H1 (cell line): Measurements from ENCODE around the gene TM7SF3. TPM values are rescaled to one million over a fixed set of nuclear protein-coding genes. Genes with fewer than 3 reads are reported as not detected.

Source experiments
- CTCF ChIA-PET: fragments of 300-600 bp; sonication (Branson Sonifier 250); formaldehyde crosslinking; loops from one replicate; lab custom pipeline; 2021; ENCODE audit not compliant: partially characterized antibody; lab: Charles Lee
- POLR2A ChIA-PET: fragments of 300-600 bp; sonication (Branson Sonifier 250); formaldehyde crosslinking; loops from one replicate; lab custom pipeline; 2021; ENCODE audit warnings: inconsistent platforms; ENCODE audit not compliant: partially characterized antibody; lab: Charles Lee
- DNase-seq, 2 experiments: peaks; one replicate each; pipeline versions ENCODE4 v3.0.0 to v3.0.0-alpha.2; 2010 to 2022; ENCODE audit warnings: low spot score in 2 of 2, low read depth in 1 of 2, mixed read lengths in 1 of 2
- FAIRE-seq: peaks from 2 replicates; lab custom pipeline; 2011; peaks lifted over from hg19 to GRCh38; lab: Jason Lieb, UNC
- H2AFZ ChIP-seq: 2 replicates; pipeline ENCODE4 v1.8.1; 2012; ENCODE audit warnings: low read length, inconsistent platforms
- H2AK5ac ChIP-seq: 2 replicates; pipeline ENCODE4 v1.6.1; 2013; ENCODE audit warnings: low read depth, low read length
- H2BK120ac ChIP-seq: replicated peaks from 2 replicates; pipeline ENCODE3; 2013; ENCODE audit warnings: low read depth, low read length, inconsistent platforms
- H2BK12ac ChIP-seq: 2 replicates; pipeline ENCODE4 v1.6.1; 2013; ENCODE audit warnings: low read depth, low read length
- H2BK15ac ChIP-seq: 2 replicates; pipeline ENCODE4 v1.6.1; 2013; ENCODE audit warnings: low read length
- H2BK20ac ChIP-seq: 2 replicates; pipeline ENCODE4 v1.6.1; 2013; ENCODE audit warnings: low read length
- H2BK5ac ChIP-seq: 2 replicates; pipeline ENCODE4 v1.6.1; 2013; ENCODE audit warnings: low read depth, low read length
- H3K14ac ChIP-seq: 2 replicates; pipeline ENCODE4 v1.6.1; 2013; ENCODE audit warnings: inconsistent platforms; ENCODE audit not compliant: insufficient read length
- H3K18ac ChIP-seq: 2 replicates; pipeline ENCODE4 v1.6.1; 2013; ENCODE audit warnings: low read length; ENCODE audit errors: extremely low read depth
- H3K23ac ChIP-seq: 2 replicates; pipeline ENCODE4 v1.6.1; 2013; ENCODE audit warnings: inconsistent platforms; ENCODE audit not compliant: insufficient read length
- H3K23me2 ChIP-seq: 2 replicates; pipeline ENCODE4 v1.6.1; 2013; ENCODE audit warnings: low read depth, low read length
- H3K27ac ChIP-seq: 2 replicates; pipeline ENCODE4 v1.6.1; 2011; ENCODE audit warnings: low read depth, low read length, inconsistent platforms
- H3K27me3 ChIP-seq, 4 experiments: replicated peaks in 1 of 4; 1 replicate in 1 of 4; 2 replicates in 3 of 4; pipeline versions ENCODE4 v1.6.1 to v1.8.1; 2011 to 2013; ENCODE audit warnings: low read length in 3 of 4, mild to moderate bottlenecking in 3 of 4, inconsistent platforms in 2 of 4, mixed read lengths in 2 of 4, moderate library complexity in 1 of 4; ENCODE audit not compliant: control insufficient read depth in 3 of 4, insufficient read depth in 3 of 4; ENCODE audit errors: extremely low read depth in 1 of 4
- H3K36me3 ChIP-seq, 4 experiments: 2 replicates each; pipeline versions ENCODE4 v1.6.1 to v1.8.1; 2011 to 2013; ENCODE audit warnings: mild to moderate bottlenecking in 4 of 4, low read length in 3 of 4, moderate library complexity in 2 of 4, control low read depth in 1 of 4, inconsistent platforms in 1 of 4; ENCODE audit not compliant: insufficient read depth in 4 of 4, control insufficient read depth in 2 of 4
- H3K4ac ChIP-seq: replicated peaks from 2 replicates; pipeline ENCODE3; 2013; ENCODE audit warnings: low read length, low read depth, mixed read lengths, inconsistent platforms; ENCODE audit not compliant: insufficient read length
- H3K4me1 ChIP-seq, 4 experiments: replicated peaks in 1 of 4; 1 replicate in 1 of 4; 2 replicates in 3 of 4; pipeline versions ENCODE4 v1.6.1 to v1.8.1; 2011 to 2013; ENCODE audit warnings: low read length in 3 of 4, inconsistent platforms in 2 of 4, mixed read lengths in 1 of 4; ENCODE audit not compliant: insufficient read depth in 4 of 4, control insufficient read depth in 3 of 4
- H3K4me2 ChIP-seq, 2 experiments: 2 replicates each; pipeline versions ENCODE4 v1.6.1 to v1.8.1; 2011 to 2013; ENCODE audit warnings: low read depth in 2 of 2, low read length in 2 of 2, control low read depth in 1 of 2, inconsistent platforms in 1 of 2, mild to moderate bottlenecking in 1 of 2; ENCODE audit not compliant: insufficient read depth in 1 of 2
- H3K4me3 ChIP-seq, 4 experiments: fragments of 200-600, 300-600 bp in 1 of 4; sonication (generic), shearing (Covaris generic), sonication (Bioruptor Twin) in 1 of 4; 2 replicates each; pipeline versions ENCODE4 v1.5.1 to v1.8.1; 2011 to 2016; ENCODE audit warnings: low read length in 4 of 4, low read depth in 3 of 4, control low read depth in 2 of 4, inconsistent platforms in 2 of 4, mild to moderate bottlenecking in 2 of 4, mixed read lengths in 1 of 4, moderate library complexity in 1 of 4; ENCODE audit not compliant: insufficient read depth in 2 of 4; ENCODE audit errors: extremely low read depth in 1 of 4
- H3K56ac ChIP-seq: replicated peaks from 2 replicates; pipeline ENCODE3; 2013; ENCODE audit warnings: low read depth, mild to moderate bottlenecking, mixed read lengths, low read length, inconsistent platforms; ENCODE audit not compliant: insufficient read length
- H3K79me1 ChIP-seq: 2 replicates; pipeline ENCODE4 v1.6.1; 2013; ENCODE audit warnings: low read depth, low read length, control low read depth
- H3K79me2 ChIP-seq, 2 experiments: 2 replicates each; pipeline versions ENCODE4 v1.6.1 to v1.8.1; 2012 to 2013; ENCODE audit warnings: low read length in 2 of 2, mild to moderate bottlenecking in 2 of 2, inconsistent platforms in 1 of 2; ENCODE audit not compliant: insufficient read depth in 2 of 2, control insufficient read depth in 1 of 2
- H3K9ac ChIP-seq, 4 experiments: replicated peaks in 1 of 4; 1 replicate in 1 of 4; 2 replicates in 3 of 4; pipeline versions ENCODE4 v1.6.1 to v1.8.1; 2011 to 2013; ENCODE audit warnings: low read depth in 3 of 4, low read length in 3 of 4, control low read depth in 2 of 4, mild to moderate bottlenecking in 2 of 4, moderate library complexity in 2 of 4, inconsistent platforms in 1 of 4; ENCODE audit errors: extremely low read depth in 1 of 4
- H3K9me3 ChIP-seq, 2 experiments: 2 replicates each; pipeline versions ENCODE4 v1.6.1 to v1.8.1; 2012 to 2013; ENCODE audit warnings: mild to moderate bottlenecking in 2 of 2, moderate library complexity in 2 of 2, control low read depth in 1 of 2, inconsistent platforms in 1 of 2, low read depth in 1 of 2, low read length in 1 of 2, mixed read lengths in 1 of 2; ENCODE audit not compliant: insufficient read depth in 2 of 2
- H4K20me1 ChIP-seq, 2 experiments: replicated peaks in 1 of 2; 2 replicates each; pipeline versions ENCODE3 to v1.8.1; 2011 to 2013; ENCODE audit warnings: inconsistent platforms in 2 of 2, low read length in 2 of 2, mild to moderate bottlenecking in 1 of 2; ENCODE audit not compliant: insufficient read depth in 2 of 2, control insufficient read depth in 1 of 2
- H4K5ac ChIP-seq: 2 replicates; pipeline ENCODE4 v1.6.1; 2013; ENCODE audit warnings: low read length, low read depth, mixed read lengths, inconsistent platforms; ENCODE audit not compliant: insufficient read length
- H4K8ac ChIP-seq: 2 replicates; pipeline ENCODE4 v1.8.0; 2013; ENCODE audit warnings: mild to moderate bottlenecking, moderate library complexity, low read length, inconsistent platforms; ENCODE audit not compliant: insufficient read depth; ENCODE audit errors: extremely low read depth
- H4K91ac ChIP-seq: replicated peaks from 2 replicates; pipeline ENCODE3; 2013; ENCODE audit warnings: low read length, mixed read lengths, inconsistent platforms; ENCODE audit not compliant: insufficient read length
- GABPA ChIP-seq: IDR thresholded peaks from 2 replicates; pipeline ENCODE4 v1.6.1; 2011; ENCODE audit warnings: mild to moderate bottlenecking, low read length, moderate library complexity, borderline replicate concordance; ENCODE audit not compliant: insufficient read depth
- GTF2F1 ChIP-seq: IDR thresholded peaks from 2 replicates; pipeline ENCODE4 v1.6.1; 2012; ENCODE audit warnings: low read depth, low read length, improper control_type of control experiment, borderline replicate concordance
- SUZ12 ChIP-seq: fragments of 200-600 bp; sonication (generic); IDR thresholded peaks from 2 replicates; pipeline ENCODE4 v1.6.1; 2012; ENCODE audit warnings: mild to moderate bottlenecking, inconsistent platforms, low read length, moderate library complexity, mixed read lengths
- WGBS, 2 experiments: shearing (Covaris generic) in 1 of 2; methylation state at CpG; one replicate each; pipeline versions ENCODE4 v1.1.6 to v1.1.7; 2013 to 2015; ENCODE audit warnings: low lambda C conversion rate in 2 of 2, mixed read lengths in 2 of 2, inconsistent platforms in 1 of 2, low coverage in 1 of 2, missing lambda C conversion rate in 1 of 2; ENCODE audit not compliant: insufficient replicate concordance in 2 of 2, insufficient coverage in 1 of 2, insufficient read length in 1 of 2; ENCODE audit errors: extremely low coverage in 1 of 2, missing lambda C conversion rate in 1 of 2; 5-methylcytosine and 5-hydroxymethylcytosine counted together
- polyA plus RNA-seq, 7 experiments: library from polyadenylated mRNA; depleted of rRNA in 3 of 7; stranded (reverse) in 5 of 7; unstranded in 2 of 7; fragments of >200 nt in 5 of 7; fragments of 200-250 nt in 2 of 7; gene quantifications; 1 replicate in 5 of 7; 2 replicates in 1 of 7; 4 replicates in 1 of 7; pipeline versions ENCODE4 v1.2.1 to v1.2.3, GENCODE V29; 2011 to 2013; ENCODE audit warnings: missing spikeins in 2 of 7, mixed read lengths in 2 of 7
- total RNA-seq: library from RNA; stranded (reverse); fragmentation: NEBNext Ultra II Directional; extraction: Animal tissue kit (Norgen Biotek cat#: 25700); gene quantifications from 2 replicates; pipeline ENCODE4 v1.2.1, GENCODE V29; 2021

TM7SF3 gene
- total and polyA plus RNA-seq, 2 of the 8 experiments (the other 6 are each of a cell fraction or from before 2014, with no cell fraction given) = 57.9 to 77.2 TPM

- Histone ChIP-seq H2AK5ac (no peak overlapping the region), H3K79me1 (no peaks in the 10 kb centered on the region), H3K23ac (no peak overlapping the region), H3K9me3 (no peaks in the 10 kb centered on the region), H3K27me3 (no peaks in the 10 kb centered on the region), H2BK5ac (no peak overlapping the region), H4K91ac (no peak overlapping the region), H3K14ac (no peak overlapping the region), H4K20me1 (no peaks in the 10 kb centered on the region), H3K56ac (no peak overlapping the region), H3K36me3 (no peaks in the 10 kb centered on the region), H2BK15ac (no peak overlapping the region), H2BK20ac (no peak overlapping the region), H3K23me2 (no peaks in the 10 kb centered on the region), H3K79me2 (no peaks in the 10 kb centered on the region), H4K5ac (no peak overlapping the region), H3K4ac (no peak overlapping the region), H3K9ac (no peak overlapping the region), H3K4me3 (no peak overlapping the region), H3K27ac (no peak overlapping the region), H3K4me2 (no peak overlapping the region), H2BK12ac (no peak overlapping the region), H3K18ac (no peak overlapping the region), H2AFZ (no peak overlapping the region), H3K4me1 (no peaks in the 10 kb centered on the region), H4K8ac (no peak overlapping the region), H2BK120ac (no peak overlapping the region)
- WGBS, 2 experiments = 89% methylated on average over 2 of the region's 2 CpGs; no CpG with 5 or more reads in 1 of the 2 experiments
- POLR2A ChIA-PET = no interaction called here
- CTCF ChIA-PET = interaction anchor here (1.1 kb wide), 1 partner anchor 246 kb away, joined by 3 read pairs; no protein-coding TSS in a partner anchor
- DNase-seq = no peak
- TF ChIP-seq SUZ12 = no peak
- no peak for TF ChIP-seq GTF2F1
- TF ChIP-seq GABPA = no peak
- no peak for FAIRE-seq
Measured at GRCh38 chr12:27060740-27061139, 46.6 kb upstream of the TM7SF3 start.
